Caco-2 (cell line): ENCODE results near the gene DDX17. TPM values are rescaled to one million over a fixed set of nuclear protein-coding genes. Genes with fewer than 3 reads are reported as not detected.

ENCODE experiments used
- BruUV-seq: library from RNA; stranded (reverse); fragments of 400-500 nt; replicated peaks from 2 replicates; lab custom pipeline; 2021; lab: Mats Ljungman, UMichigan
- CTCF ChIA-PET: fragments of 300-600 bp; sonication (Branson Sonifier 250); formaldehyde crosslinking; loops from one replicate; lab custom pipeline; 2022; ENCODE audit warnings: antibody characterized with exemption; lab: Charles Lee
- POLR2A ChIA-PET: fragments of 300-600 bp; sonication (Branson Sonifier 250); formaldehyde crosslinking; loops from one replicate; lab custom pipeline; 2022; ENCODE audit warnings: antibody characterized with exemption; lab: Charles Lee
- DNase-seq, 2 experiments: peaks; one replicate each; pipeline versions ENCODE4 v3.0.0 to v3.0.0-alpha.2; 2020 to 2022
- H3K27me3 ChIP-seq: replicated peaks from 2 replicates; pipeline ENCODE4 v1.6.0; 2011; ENCODE audit warnings: low read length; ENCODE audit not compliant: control insufficient read depth, insufficient read depth
- H3K36me3 ChIP-seq: 2 replicates; pipeline ENCODE4 v1.5.1; 2011; ENCODE audit warnings: low read length; ENCODE audit not compliant: control insufficient read depth, insufficient read depth
- H3K4me1 ChIP-seq: fragments of 250-450 bp; sonication (Bioruptor Pico); 2 replicates; pipeline ENCODE4 v1.5.1; 2020; ENCODE audit warnings: mild to moderate bottlenecking
- H3K4me3 ChIP-seq: 2 replicates; pipeline ENCODE4 v1.5.1; 2011; ENCODE audit warnings: low read depth, mild to moderate bottlenecking, control low read depth, low read length
- H3K9me3 ChIP-seq: fragments of 250-450 bp; sonication (Bioruptor Pico); 2 replicates; pipeline ENCODE4 v1.5.1; 2020; ENCODE audit warnings: mild to moderate bottlenecking, moderate library complexity
- H3K27ac Mint-ChIP-seq: one replicate; pipeline ENCODE4 v1.8.0; 2022; ENCODE audit warnings: mixed read lengths; ENCODE audit not compliant: unreplicated experiment
- H3K27me3 Mint-ChIP-seq: one replicate; pipeline ENCODE4 v1.8.0; 2022; ENCODE audit warnings: mixed read lengths; ENCODE audit not compliant: insufficient read depth, unreplicated experiment
- H3K36me3 Mint-ChIP-seq: one replicate; pipeline ENCODE4 v1.8.0; 2022; ENCODE audit warnings: mild to moderate bottlenecking, mixed read lengths; ENCODE audit not compliant: insufficient read depth, unreplicated experiment
- H3K4me1 Mint-ChIP-seq: one replicate; pipeline ENCODE4 v1.8.0; 2022; ENCODE audit warnings: low read depth, mixed read lengths; ENCODE audit not compliant: unreplicated experiment
- H3K4me3 Mint-ChIP-seq: one replicate; pipeline ENCODE4 v1.8.0; 2022; ENCODE audit warnings: mild to moderate bottlenecking, moderate library complexity, mixed read lengths; ENCODE audit not compliant: unreplicated experiment
- H3K9me3 Mint-ChIP-seq: one replicate; pipeline ENCODE4 v1.8.0; 2022; ENCODE audit warnings: mixed read lengths; ENCODE audit not compliant: unreplicated experiment
- intact Hi-C: fragments of 100-400 bp; cut with micrococcal nuclease; formaldehyde crosslinking; loops from one replicate; pipeline ENCODE4 v1.10.0; 2022; ENCODE audit not compliant: unreplicated experiment
- total RNA-seq: library from RNA; stranded (reverse); gene quantifications from 2 replicates; pipeline ENCODE4 v1.2.3, GENCODE V29; 2022
- TF ChIP-seq, protein P1 (sequence below), 2 experiments: fragments of 200-600 bp in 1 of 2; IDR thresholded peaks; 1 replicate in 1 of 2; 2 replicates in 1 of 2; pipeline versions ENCODE4 v1.5.1 to v1.8.0; 2011 to 2022; ENCODE audit warnings: antibody characterized with exemption in 1 of 2, control low read depth in 1 of 2, inconsistent platforms in 1 of 2, low read depth in 1 of 2, low read length in 1 of 2, mild to moderate bottlenecking in 1 of 2, moderate library complexity in 1 of 2; ENCODE audit not compliant: insufficient read depth in 1 of 2, severe bottlenecking in 1 of 2, unreplicated experiment in 1 of 2

Gene DDX17
- total RNA-seq, 1 experiment from 2014 or later: 367 TPM

DNA sequence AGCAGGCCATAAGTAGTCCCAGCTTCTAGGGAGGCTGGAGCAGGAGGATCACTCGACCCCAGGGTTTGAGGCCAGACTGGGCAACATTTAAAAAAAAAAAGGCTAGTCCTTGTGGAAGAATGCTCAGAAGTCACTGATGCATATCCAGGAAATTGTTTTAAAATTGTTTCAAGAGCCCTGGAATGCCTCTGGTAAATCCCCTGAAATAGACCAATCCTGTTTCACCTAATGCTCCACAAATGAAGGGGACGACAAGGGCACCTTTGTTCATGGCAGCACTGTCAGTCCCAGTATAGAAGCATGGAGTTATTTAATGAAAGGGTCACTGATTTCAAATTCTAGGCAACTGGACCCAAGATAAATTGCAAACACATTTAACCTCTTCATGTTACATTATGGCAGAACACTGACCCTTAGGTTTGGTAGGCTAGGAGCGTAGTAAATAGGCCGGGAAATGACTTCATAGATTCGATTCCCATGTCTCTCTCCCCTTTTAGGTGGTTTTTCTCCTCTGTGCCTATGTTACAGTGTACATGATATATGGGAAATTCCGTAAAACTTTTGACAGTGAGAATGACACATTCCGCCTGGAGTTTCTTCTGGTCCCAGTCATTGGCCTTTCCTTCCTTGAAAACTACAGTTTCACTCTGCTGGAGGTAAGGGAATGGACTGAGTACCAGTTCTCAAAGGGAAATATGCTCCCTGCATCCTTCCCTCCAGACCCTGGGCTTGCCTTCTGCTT lies 26.8 kb downstream of the DDX17 start:
- Histone ChIP-seq H3K9me3 (no peaks in the 10 kb centered on the region), H3K4me1 (peaks cover 11% of the 10 kb centered on the region), H3K36me3 (peaks cover 2% of the 10 kb centered on the region; the same call in 1 of the 2 replicates), H3K27me3 (no peaks in the 10 kb centered on the region), H3K4me3 (no peak overlapping the region)
- ChIA-PET CTCF (no interaction called here), POLR2A (no interaction called here)
- Mint-ChIP-seq H3K27me3 (no peaks in the 10 kb centered on the region), H3K36me3 (peaks cover 59% of the 10 kb centered on the region), H3K4me1 (peaks cover 8% of the 10 kb centered on the region), H3K27ac (no peak overlapping the region), H3K9me3 (no peaks in the 10 kb centered on the region), H3K4me3 (no peak overlapping the region)
- DNase-seq: no peak
- TF ChIP-seq, protein P1, sequence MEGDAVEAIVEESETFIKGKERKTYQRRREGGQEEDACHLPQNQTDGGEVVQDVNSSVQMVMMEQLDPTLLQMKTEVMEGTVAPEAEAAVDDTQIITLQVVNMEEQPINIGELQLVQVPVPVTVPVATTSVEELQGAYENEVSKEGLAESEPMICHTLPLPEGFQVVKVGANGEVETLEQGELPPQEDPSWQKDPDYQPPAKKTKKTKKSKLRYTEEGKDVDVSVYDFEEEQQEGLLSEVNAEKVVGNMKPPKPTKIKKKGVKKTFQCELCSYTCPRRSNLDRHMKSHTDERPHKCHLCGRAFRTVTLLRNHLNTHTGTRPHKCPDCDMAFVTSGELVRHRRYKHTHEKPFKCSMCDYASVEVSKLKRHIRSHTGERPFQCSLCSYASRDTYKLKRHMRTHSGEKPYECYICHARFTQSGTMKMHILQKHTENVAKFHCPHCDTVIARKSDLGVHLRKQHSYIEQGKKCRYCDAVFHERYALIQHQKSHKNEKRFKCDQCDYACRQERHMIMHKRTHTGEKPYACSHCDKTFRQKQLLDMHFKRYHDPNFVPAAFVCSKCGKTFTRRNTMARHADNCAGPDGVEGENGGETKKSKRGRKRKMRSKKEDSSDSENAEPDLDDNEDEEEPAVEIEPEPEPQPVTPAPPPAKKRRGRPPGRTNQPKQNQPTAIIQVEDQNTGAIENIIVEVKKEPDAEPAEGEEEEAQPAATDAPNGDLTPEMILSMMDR (IDR thresholded peaks at IDR 0.05; ENCODE audit: insufficient read depth in 1 of 2, low read depth in 1 of 2, low read length in 1 of 2, severe bottlenecking in 1 of 2, unreplicated experiment in 1 of 2): no peak
- no TSS peak for BruUV-seq
- intact Hi-C loops: no loop called here

DNA sequence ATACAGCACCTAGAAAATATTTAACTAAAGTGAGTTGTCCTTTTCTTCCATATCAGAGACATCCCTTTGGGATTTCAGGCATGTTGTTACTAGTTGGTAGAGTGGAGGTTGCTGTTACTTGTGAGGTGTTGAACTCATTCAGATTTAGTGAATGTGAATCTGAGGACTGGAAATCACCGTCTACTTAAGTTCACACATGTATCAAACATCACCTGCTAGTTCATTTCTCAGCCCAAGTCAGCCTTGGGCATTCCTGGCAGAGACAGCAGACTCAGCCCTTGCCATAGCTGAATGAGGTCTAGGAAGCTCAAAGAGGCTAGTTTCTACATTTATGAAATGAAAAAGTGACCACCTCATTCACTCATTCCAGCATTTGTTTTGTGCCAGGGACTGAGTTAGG lies 28.5 kb downstream of the DDX17 start:
- intact Hi-C loops: no loop called here
- TF ChIP-seq, protein P1 (IDR thresholded peaks at IDR 0.05; ENCODE audit: insufficient read depth in 1 of 2, low read depth in 1 of 2, low read length in 1 of 2, severe bottlenecking in 1 of 2, unreplicated experiment in 1 of 2): no peak
- H3K27ac Mint-ChIP-seq: peak overlapping the region; percentile 88
- H3K9me3 ChIP-seq: no peaks in the 10 kb centered on the region
- peaks cover 2% of the 10 kb centered on the region; the same call in 1 of the 2 replicates for H3K36me3 ChIP-seq
- H3K4me3 Mint-ChIP-seq: no peak overlapping the region
- no peaks in the 10 kb centered on the region for H3K27me3 ChIP-seq
- H3K36me3 Mint-ChIP-seq: peaks cover 42% of the 10 kb centered on the region
- H3K4me1 ChIP-seq: peaks cover 11% of the 10 kb centered on the region
- no TSS peak for BruUV-seq
- ChIA-PET POLR2A (interaction anchor here (0.6 to 1.1 kb wide), 2 partner anchors 18 to 421 kb away, joined by 3 to 6 read pairs; no protein-coding TSS in a partner anchor), CTCF (no interaction called here)
- H3K4me1 Mint-ChIP-seq: peaks cover 8% of the 10 kb centered on the region
- H3K9me3 Mint-ChIP-seq: no peaks in the 10 kb centered on the region
- no peaks in the 10 kb centered on the region for H3K27me3 Mint-ChIP-seq
- DNase-seq: no peak
- H3K4me3 ChIP-seq: no peak overlapping the region

DNA sequence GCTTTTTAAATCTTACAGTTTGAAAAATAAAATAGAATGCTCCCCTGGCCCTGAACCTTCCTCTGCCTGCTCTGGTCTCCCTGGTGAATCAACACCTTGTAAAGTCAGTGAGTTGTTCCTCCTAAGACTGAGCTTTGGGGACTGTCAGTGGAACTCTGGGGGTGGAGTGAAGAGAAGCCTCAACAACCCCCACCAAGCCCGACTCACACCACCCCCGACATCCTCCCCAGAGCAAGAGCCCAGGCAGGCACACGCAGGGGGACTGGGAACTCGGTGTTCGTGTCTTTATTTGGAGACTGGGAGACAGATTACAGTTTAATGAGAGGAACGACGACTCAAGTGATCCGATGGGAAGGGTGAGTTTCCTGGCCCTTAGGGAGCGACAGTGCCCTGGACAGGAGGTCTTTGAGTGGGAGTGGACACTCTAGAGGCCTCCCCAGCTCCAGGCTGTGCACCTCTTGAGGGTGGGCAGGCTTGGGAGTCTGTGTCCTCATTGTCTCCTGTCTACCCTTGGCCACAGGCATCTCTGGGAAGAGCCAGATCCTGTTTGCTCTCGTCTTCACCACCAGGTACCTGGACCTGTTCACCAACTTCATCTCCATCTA lies 32.0 kb downstream of the DDX17 start:
- no TSS peak for BruUV-seq
- no peaks in the 10 kb centered on the region for H3K36me3 ChIP-seq
- Mint-ChIP-seq H3K27ac (peak overlapping the region; percentile 20), H3K4me1 (peaks cover 8% of the 10 kb centered on the region), H3K36me3 (peaks cover 17% of the 10 kb centered on the region), H3K27me3 (no peaks in the 10 kb centered on the region), H3K9me3 (no peaks in the 10 kb centered on the region), H3K4me3 (no peak overlapping the region)
- intact Hi-C loops: no loop called here
- peaks cover 11% of the 10 kb centered on the region for H3K4me1 ChIP-seq
- CTCF ChIA-PET: no interaction called here
- H3K4me3 ChIP-seq: no peak overlapping the region
- no peaks in the 10 kb centered on the region for H3K27me3 ChIP-seq
- DNase-seq: no peak
- H3K9me3 ChIP-seq: no peaks in the 10 kb centered on the region
- POLR2A ChIA-PET: no interaction called here
- TF ChIP-seq, protein P1 (IDR thresholded peaks at IDR 0.05; ENCODE audit: insufficient read depth in 1 of 2, low read depth in 1 of 2, low read length in 1 of 2, severe bottlenecking in 1 of 2, unreplicated experiment in 1 of 2): no peak
